T-helper 2 cell treated with Interferon-gamma antibody and Interleukin-4, amounts not matched to agents 100 ng/mL and 5 ng/mL, for 36 hours (primary cell): ENCODE results near the gene LCE3C. TPM values are rescaled to one million over a fixed set of nuclear protein-coding genes. Genes with fewer than 3 reads are reported as not detected.
"Not testable (repeated sequence)": the region's sequence is repeated elsewhere in the genome, so short reads cannot be mapped to it uniquely, and the experiment has no call there.

Experiments
- intact Hi-C: fragments of 100-400 bp; cut with micrococcal nuclease; formaldehyde crosslinking; loops from one replicate; pipeline ENCODE4 v1.15.1; 2023
- total RNA-seq: library from RNA; stranded (reverse); gene quantifications from 2 replicates; pipeline ENCODE4 v1.2.3, GENCODE V29; 2022

LCE3C gene, protein sequence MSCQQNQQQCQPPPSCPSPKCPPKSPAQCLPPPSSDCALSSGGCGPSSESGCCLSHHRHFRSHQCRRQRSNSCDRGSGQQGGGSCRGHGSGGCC
- not detected in 2 replicates for total RNA-seq

GRCh38 chr1:152599934-152600333 lies at the start of gene LCE3C:
Gene LCE3C (plus strand): TSS chr1:152600234. CDS start chr1:152600732, 498 bp downstream.
- intact Hi-C loops: no loop called here

DNA sequence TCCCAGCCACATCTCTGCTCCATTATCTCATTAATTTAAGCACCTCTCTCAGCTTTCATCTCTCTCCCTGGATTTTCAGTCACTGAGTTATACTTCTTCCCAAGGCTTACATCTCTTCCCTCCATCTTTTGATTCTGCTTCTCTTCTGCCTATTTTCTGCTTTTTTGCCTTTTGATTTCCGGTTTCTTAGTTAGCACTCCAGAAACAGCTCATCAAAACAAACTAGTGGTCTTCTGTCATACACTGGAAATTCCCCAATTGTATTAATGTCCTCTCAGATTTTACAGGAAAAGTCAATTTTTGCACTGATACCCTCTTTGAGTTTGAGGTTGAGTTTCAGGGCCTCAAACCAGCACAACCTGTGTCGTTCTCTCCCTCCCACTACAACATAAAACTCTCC lies 34.9 kb upstream of the LCE3C start:
- intact Hi-C loops: no loop called here

DNA sequence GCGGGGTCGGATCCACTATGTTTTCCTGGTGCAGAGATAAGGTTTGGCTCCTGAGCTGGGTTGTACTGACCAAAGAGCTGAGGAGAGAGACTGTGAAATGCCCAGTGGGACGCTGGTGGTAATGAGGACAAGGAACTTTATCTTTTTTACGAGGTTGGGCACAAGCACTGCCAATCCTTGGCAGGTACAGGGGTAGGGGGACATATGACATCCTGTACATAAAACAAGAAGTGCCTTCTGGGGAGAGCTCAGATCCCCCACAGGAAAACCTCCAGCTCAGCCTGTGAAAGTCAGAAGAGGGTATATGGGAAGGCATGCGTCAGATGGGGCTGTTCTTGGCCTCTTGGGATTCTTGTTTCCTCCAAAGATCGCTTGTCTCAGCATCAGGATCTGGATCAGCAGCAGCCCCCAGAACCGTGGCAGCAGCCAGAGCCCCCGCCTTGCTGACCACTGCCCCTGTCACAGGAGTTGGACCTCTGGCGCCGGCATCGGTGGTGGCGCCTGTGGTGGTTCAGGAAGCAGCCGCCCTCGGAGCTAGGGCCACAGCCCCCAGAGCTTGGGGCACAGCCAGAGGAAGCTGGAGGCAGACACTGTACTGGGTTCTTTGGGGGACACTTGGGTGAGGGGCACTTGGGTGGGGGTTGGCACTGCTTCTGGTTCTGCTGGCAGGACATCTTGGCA lies 34.4 kb upstream of the LCE3C start:
- intact Hi-C loops: no loop called here

- intact Hi-C loops: no loop called here
Measured at GRCh38 chr1:152566681-152567080, 33.4 kb upstream of the LCE3C start, which contains the start of gene LCE3E. Gene LCE3E (minus strand): TSS chr1:152566780. CDS start chr1:152566208, 572 bp downstream.

GRCh38 chr1:152577168-152577567 lies 22.9 kb upstream of the LCE3C start:
- intact Hi-C loops: no loop called here

- intact Hi-C loops: not testable (repeated sequence)
Measured at GRCh38 chr1:152579526-152579925, 20.5 kb upstream of the LCE3C start.

DNA sequence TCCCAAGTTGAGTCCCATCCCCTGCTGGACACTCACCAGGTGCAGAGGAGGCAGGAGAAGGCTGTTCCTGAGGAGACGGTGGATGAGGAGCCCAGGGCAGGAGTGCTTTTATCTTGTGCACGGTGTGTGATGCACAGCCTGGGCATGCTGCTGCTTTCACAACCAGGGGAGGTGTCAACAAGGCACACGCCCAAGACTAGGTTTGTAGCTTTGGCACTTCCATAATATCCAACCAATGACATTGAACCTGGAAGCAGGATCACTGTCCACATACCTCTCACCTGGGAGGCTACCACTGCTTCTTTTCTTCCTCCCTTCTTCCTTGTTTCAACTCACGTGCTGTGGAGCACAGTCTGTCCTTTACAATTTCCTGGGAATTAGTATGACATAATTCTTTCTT lies 19.6 kb upstream of the LCE3C start, which contains the start of gene LCE3D:
LCE3D (minus strand) TSS at position 84 of the 400 bp plus-strand sequence. CDS start 580 bp downstream, outside the sequence.
- intact Hi-C loops: no loop called here

DNA sequence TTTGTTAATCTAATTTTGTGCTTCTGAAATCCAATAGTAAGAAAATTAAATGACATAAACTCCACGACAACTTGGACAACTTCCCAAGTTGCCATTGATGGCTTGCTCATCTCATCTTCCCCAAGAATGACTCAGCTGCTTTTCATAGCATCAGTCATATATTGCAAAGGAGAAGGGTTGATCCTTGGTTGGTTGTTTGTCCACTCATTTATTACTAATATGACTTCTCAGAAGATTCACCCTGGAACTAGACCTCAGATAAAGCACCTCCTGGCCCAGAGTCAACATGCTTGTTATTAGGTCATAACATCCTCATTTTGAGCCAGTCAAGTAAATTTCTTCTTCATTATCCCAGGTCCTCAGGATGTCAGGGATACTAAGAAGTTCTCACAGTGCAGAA lies 17.4 kb upstream of the LCE3C start:
- intact Hi-C loops: no loop called here

GRCh38 chr1:152585586-152585985 lies 14.4 kb upstream of the LCE3C start:
- intact Hi-C loops: no loop called here

- intact Hi-C loops: no loop called here
Measured at GRCh38 chr1:152596986-152597385, 3.0 kb upstream of the LCE3C start.

GRCh38 chr1:152613511-152613910 lies 13.5 kb downstream of the LCE3C start, which contains the start of gene LCE3B:
Gene LCE3B (plus strand): TSS chr1:152613811. CDS start chr1:152613811, 0 bp downstream.
- intact Hi-C loops: no loop called here

GRCh38 chr1:152621993-152622392 lies 22.0 kb downstream of the LCE3C start:
- intact Hi-C loops: no loop called here

DNA sequence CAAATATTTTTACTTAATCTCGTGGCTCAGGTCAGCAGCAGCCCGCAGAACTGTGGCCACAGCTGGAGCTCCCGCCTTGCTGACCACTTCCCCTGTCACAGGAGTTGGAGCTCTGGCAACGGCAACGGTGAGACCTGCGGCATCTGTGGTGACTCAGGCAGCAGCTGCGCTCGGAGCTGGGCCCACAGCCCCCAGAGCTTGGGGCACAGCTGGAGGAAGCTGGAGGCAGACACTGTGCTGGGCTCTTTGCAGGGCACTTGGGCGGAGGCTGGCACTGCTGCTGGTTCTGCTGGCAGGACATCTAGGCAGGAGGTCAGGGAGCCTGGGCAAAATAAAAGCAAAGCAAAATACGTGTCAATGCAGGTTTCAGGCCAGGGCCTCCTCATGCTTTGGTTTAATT lies 22.8 kb downstream of the LCE3C start, which contains the start of gene LCE3A:
LCE3A (minus strand) TSS at position 301 of the 400 bp plus-strand sequence; CDS start at position 301, 0 bp downstream.
- intact Hi-C loops: no loop called here

- intact Hi-C loops: no loop called here
Measured at GRCh38 chr1:152623203-152623844, 23.3 kb downstream of the LCE3C start.

DNA sequence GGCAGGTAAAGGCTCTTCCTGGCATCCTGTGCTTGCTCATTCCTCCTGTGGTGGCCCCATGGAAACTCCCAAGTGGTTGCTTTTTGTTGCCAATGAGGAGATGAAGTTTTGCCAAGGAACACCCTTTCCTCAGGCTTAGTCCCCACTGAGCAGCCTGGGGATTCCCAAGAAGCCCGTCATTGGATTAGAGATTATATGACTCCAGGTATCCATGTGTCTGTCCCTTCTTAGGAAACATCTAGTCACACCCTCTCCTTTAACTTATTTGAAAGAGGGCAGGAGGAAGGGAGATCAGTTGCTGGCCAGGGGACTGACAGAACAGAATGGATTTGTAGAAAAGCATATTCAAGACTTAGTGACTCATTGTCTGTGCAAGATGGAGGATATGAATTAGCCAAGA lies 26.7 kb downstream of the LCE3C start:
- intact Hi-C loops: no loop called here

DNA sequence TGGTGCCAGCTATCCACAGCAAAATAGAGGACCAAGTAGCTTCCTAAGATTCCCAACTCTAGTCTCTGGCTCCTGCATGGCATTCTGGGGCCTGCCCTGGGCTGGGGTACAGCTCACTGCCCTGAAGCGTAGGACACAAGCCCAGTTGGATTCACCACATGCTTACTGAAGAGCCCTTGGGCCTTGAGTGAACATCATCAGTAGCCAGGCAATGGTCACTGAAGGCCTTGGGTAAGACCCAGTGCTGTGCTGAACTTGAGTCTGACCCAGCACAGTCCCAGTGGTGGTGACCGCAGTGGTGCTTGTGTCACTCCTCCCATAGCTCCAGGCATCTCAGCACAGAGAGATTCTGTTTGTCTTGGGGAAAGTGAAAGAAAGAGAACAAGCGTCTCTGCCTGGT lies 30.6 kb downstream of the LCE3C start:
- intact Hi-C loops: no loop called here

- intact Hi-C loops: no loop called here
Measured at GRCh38 chr1:152640351-152640750, 40.3 kb downstream of the LCE3C start.

DNA sequence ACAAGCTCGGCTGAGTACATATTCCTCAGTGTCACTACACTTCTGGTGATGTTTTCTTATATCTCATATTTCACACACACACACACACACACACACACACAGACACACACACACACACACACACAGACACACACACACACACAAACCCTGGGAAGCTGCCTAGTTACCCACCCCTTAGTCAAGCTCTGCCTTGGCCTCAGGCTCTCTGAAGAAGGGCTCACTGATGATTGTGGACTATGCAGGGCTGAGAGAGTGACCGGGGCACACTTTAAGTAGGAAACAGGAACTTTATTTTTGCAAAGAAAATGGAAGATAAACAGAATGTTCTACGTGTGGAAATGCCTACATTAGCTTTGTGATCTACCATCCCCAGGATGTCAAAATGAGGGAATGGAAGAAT lies 43.9 kb downstream of the LCE3C start:
- intact Hi-C loops: no loop called here

DNA sequence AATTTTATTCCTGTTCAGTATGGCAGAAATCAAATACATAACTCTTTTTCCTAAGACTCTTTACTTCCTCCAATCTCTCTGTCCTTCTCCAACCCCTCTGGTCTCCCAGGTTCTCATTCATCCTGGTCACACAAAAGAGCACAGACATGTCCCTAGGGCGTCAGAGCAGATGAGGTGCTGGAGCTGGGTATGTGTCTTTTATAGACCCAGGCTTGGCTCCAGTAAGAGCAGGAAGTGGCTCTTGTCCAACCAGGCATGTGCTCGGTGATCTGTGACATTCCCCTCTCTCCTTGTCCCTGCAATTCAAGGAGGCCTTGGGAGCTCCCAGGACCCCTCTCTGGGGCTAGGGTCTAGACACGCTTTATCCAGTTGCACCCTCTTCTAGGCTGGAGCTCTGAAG lies 45.1 kb downstream of the LCE3C start:
- intact Hi-C loops: no loop called here

DNA sequence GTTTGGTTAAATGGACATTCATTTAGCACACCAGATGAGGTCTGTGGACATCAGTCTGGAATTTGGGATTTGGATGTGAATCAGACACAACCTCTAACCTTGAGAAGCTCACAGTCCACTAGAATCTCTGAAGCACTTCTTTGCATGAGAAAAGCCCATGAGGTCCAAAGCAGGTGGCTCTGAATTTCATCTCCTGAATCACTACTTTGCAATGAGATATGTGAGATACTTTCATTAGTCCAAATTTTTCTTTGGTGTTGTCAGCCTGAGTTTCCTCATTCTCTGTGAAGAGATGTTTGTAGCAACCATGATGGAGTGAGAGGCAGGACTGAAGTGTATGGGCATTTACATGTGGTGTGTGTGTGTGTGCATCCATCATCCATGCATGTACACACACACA lies 46.6 kb downstream of the LCE3C start:
- intact Hi-C loops: no loop called here
